Activated CD4-positive, alpha-beta T cell treated with anti-CD3 and anti-CD28 coated beads for 1 hour (primary cell): ENCODE data around the gene SLC35G3.
"Not testable (repeated sequence)": the region's sequence is repeated elsewhere in the genome, so short reads cannot be mapped to it uniquely, and the experiment has no call there.

Experiments
- DNase-seq: peaks from one replicate; pipeline ENCODE4 v3.0.0-alpha.2; 2020

The SLC35G3 gene

DNA sequence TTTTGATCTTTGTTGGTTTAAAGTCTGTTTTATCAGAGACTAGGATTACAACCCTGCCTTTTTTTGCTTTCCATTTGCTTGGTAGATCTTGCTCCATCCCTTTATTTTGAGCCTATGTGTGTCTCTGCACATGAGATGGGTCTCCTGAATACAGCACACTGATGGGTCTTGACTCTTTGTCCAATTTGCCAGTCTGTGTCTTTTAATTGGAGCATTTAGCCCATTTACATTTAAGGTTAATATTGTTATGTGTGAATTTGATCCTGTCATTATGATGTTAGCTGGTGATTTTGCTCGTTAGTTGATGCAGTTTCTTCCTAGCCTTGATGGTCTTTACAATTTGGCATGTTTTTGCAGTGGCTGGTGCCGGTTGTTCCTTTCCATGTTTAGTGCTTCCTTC lies 8.4 kb upstream of the SLC35G3 start:
- DNase-seq, result not testable (repeated sequence)

DNA sequence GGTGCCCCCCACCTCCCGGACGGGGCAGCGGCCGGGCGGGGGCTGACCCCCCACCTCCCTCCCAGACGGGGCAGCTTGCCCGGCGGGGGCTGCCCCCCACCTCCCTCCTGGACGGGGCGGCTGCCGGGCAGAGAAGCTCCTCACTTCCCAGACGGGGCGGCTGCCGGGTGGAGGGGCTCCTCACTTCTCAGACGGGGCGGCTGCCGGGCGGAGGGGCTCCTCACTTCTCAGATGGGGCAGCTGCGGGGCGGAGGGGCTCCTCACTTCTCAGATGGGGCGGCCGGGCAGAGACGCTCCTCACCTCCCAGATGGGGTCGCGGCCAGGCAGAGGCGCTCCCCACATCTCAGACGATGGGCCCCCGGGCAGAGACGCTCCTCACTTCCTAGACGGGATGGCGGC lies 869 bp upstream of the SLC35G3 start:
- not testable (repeated sequence) for DNase-seq

DNA sequence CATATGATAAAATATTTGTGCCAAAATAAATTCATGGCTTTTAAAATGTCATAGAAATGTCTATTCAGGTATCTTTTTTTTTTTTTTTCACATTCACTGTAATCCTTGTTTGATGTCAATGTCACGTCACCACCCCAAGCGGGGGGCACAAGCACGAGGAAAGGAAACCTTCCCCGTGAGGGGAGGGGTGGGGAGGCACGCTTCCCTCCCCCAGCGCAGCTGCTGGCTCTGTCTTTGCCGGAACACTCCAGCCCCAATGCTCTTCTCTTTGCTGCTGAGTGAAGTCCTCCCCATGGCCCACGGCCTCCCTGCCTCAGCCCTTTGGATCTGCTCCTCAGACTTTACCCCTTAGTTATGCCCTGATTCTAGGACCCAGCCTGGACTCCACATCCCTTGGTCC lies 1.5 kb downstream of the SLC35G3 start:
- DNase-seq, result no peak

DNA sequence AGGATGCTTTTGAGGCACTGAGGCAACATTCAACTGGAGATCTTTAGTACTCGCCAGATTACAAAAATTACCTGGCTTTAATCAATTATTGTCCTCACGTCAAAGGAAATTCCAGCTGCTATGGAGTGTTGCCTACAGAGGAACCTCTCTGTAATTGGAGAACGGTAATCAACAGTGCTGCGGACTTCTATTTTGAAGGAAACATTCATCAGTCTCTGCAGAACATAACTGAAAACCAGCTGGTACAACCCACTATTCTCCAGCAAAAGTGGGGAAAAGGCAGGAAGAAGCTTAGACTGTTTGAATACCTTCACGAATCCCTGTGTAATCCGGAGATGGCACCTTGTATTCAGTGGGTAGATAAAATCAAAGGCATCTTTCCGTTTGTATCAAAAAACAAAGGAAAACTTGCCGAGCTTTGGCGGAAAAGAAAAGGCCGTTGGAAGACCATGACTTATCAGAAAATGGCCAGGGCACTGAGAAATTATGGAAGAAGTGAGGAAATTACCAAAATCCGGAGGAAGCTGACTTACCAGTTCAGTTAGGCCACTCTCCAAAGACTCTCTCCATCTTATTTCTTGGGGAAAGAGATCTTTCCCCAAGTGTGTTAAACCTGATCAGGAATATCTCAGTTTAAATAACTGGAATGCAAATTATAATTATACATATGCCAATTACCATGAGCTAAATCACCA lies 3.0 kb downstream of the SLC35G3 start:
- DNase-seq, result no peak

DNA sequence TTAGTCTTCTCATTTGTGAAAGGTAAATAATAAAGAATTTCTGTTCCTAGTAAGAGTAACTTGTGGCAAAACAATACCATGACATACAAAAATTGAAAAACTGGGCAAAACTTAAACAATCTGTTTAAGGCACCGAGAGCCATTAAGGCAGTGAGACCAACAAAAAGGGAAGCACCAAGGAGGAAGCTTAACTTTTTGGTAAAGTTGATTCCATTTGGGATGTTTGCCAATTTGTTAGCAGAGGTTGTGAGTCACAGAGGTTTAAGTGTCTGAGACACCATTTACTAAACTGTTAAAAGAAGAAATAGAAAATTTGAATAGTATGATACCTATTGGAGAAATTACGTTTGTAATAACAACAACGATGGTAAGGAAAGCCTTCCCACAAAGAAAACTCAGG lies 4.9 kb downstream of the SLC35G3 start:
- no peak for DNase-seq

DNA sequence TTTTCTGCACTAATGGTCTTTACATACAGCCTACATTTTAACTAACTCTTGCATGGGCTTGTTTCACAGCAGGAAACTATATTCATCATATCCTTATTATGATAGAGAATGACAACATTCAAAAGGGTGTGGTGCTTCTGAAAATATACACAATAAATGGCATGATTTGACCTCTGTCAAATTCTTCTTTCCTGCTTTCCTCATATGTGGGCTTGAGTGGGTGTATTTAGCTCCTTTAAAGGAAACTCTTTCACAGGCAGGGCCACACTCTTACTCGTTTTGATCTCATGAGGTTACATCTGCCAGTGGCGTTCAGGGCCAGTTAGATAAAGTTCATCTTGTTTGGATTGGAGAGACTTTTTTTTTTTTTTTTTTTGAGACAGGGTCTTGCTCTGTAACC lies 6.1 kb downstream of the SLC35G3 start:
- no peak for DNase-seq

DNA sequence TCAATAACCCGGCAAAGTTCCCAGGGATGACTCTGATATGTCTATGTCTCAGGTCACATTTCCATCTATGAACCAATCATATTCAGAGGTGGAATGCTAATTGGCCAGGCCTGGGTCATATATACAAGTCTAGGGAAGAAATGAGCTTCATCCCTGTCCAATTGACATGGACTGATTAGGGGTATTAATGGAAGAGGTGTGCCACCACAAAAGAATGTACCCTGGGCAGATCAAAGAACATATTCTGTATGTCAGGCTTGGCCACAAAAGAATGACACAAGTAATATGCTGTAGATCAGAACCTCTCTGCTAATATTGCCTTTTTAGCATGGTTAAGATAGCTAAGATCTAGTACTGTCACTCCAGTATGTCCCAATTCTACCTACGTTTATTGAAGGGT lies 6.7 kb downstream of the SLC35G3 start:
- no peak for DNase-seq

DNA sequence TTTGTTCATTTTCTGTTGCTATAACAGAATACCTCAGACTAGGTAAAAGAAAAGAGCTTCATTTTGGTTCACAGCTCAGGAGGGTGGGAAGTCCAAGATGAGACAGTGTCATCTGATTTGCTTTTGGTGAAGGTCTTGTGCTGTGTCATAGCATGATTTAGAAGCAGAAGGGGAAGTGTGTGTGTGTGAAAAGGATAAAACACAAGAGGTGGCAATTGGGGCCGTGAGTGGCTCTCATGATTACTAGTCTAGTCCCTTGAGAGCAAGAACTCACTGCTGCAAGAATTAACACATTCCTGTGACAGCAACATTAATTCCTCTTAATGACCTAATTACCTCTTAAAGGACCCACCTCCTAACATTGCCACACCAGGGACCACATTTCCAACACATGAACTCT lies 8.3 kb downstream of the SLC35G3 start:
- DNase-seq, result no peak

DNA sequence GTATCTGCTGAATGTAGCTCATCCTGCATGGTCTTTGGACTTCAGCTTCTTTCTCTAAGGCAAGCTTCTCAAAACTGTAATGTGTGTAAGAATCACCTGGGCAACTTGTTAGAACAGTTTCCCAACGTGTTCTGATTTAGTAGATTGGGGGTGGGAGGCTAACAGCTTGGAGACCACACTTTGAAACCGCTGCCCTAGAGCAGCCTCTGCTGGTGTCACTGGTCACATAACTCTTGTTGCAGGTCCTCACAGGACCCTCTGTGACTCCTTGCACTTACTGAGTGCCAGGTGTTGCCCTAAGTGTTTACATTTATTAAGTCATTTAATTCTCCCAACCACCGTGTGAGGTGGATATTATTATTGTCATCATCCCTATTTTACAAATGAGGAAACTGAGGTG lies 9.9 kb downstream of the SLC35G3 start:
- no peak for DNase-seq

DNA sequence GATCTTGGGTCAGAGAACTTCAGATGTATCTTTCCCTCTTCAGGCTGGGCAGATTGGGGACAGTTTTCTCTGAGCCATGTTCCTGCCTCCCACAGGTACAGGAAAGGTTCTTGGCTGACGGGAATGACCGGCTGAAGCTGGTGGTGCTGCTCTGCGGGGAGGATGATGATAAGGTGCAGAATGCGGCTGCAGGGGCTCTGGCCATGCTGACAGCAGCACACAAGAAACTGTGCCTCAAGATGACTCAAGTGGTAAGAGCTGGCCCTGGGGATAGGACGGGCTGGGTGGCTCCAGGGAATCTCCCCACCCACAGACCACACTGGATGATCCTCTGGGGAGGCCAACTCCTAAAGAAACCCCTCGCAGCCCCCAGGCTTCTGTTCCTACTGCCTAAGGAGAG lies 10.9 kb downstream of the SLC35G3 start:
- DNase-seq, result no peak

DNA sequence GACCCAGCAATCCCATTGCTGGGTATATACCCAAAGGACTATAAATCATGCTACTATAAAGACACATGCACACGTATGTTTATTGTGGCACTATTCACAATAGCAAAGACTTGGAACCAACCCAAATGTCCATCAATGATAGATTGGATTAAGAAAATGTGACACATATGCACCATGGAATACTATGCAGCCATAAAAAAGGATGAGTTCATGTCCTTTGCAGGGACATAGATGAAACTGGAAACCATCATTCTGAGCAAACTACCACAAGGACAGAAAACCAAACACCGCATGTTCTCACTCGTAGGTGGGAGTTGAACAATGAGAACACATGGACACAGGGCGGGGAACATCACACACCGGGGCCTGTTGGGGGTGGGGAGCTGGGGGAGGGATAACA lies 14.8 kb downstream of the SLC35G3 start:
- DNase-seq, result not testable (repeated sequence)

DNA sequence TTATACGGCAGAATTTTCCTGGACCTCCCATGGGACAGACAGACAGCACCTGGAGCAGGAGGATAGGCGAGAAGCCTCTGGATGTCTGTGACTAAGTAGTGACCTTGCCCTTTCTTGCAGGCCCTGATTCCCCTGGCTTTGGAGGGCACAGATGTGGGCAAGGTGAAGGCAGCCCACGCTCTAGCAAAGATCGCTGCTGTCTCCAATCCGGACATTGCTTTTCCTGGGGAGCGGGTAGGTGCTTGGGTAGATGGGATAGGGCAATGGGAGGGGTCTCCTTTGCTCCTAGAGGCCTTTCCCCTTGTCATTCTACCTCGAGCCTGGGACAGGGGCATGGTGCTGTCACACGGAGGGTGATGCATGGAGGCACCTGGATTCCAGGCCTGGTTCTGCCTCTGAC lies 17.3 kb downstream of the SLC35G3 start:
- no peak for DNase-seq

DNA sequence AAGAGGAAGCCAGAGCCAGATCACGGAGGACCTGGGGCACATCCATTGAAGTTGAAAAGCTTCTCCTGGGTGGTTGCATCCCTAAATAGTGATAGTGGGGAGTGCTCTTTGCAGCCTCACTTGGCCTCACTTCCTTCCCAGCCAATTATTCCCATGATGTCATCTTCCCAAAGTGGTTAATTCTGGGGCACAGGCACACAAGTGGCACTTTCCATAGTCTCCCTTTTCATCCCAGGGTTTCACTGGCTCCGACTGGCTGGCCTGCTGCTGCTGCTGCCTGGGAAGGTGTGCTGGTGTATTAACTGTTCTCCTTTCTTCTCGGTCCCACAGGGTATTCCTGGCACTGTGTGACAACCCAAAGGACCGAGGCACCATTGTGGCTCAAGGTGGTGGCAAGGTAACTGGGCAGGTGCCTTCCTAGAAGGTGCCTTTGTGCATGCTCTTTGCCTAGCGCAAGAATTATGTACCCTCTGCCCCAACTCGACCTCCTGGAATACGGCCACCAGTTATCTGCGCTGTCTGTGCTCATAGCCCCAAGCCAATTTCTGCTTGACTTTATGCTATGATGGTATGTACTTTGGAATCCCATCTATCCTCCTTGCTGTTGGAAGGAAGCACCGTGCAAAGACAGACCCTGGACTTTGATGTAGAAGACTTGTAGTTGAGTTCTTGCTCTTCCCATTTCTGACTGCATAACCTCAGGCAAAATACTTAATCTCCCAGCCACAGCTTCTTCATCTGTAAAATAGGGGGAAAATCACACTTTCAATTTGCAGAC lies 18.4 kb downstream of the SLC35G3 start:
- no peak for DNase-seq

DNA sequence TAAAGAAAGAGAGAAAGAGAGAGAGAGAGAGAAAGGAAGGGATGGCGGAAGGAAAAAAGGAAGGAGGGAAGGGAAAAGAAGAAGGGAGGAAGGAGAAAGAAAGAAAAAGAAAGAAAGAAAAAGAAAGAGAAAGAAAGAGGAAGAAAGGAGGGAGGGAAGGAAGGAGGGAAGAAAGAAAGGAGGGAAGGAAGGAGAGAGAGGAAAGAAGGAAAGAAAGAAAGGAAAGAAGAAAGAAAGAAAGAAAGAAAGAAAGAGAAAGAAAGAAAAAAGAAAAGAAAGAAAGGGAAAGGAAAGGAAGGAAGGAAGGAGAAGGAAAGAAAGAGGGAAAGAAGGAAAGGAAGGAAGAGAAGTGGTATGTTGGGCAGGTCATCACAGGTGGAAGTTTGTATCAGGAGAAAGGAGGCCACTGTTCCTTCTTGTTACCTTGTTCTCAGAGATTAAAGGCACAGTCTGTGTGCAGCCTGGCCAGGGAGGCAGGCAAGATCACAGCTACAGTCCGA lies 19.3 kb downstream of the SLC35G3 start:
- DNase-seq, result no peak

DNA sequence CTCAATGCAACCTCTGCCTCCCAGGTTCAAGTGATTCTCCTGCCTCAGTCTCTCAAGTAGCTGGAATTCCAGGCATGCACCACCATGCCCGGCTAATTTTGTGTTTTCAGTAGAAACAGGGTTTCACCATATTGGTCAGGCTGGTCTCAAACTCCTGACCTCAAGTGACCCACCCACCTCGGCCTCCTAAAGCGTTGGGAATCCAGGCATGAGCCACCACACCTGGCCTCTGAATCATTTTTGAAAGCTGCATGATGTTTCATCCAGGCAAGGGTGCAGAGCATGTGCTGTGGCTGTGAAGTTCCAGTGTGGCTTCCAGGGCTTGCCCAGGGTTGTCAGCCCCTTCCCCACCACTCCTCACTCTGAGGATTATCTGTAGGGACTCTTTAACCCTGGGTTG lies 21.9 kb downstream of the SLC35G3 start:
- not testable (repeated sequence) for DNase-seq

DNA sequence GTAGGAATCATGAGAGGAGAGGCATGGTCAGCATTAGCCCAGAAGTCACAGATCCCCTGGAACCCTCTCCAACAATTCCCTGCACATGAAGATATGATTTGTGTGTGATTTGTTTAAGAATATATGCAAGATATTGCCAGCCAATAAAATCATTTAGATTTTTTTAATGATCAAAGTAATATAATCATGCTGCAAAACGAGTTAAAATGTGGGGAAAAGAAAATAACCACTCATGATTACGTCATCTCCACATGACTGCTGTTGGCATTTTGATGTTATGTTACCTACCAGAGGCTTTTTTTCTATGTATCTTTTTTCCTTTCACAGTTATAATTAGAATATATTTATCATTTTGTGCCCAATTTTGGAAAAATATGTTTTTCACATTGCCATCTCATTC lies 22.4 kb downstream of the SLC35G3 start:
- DNase-seq, result no peak

DNA sequence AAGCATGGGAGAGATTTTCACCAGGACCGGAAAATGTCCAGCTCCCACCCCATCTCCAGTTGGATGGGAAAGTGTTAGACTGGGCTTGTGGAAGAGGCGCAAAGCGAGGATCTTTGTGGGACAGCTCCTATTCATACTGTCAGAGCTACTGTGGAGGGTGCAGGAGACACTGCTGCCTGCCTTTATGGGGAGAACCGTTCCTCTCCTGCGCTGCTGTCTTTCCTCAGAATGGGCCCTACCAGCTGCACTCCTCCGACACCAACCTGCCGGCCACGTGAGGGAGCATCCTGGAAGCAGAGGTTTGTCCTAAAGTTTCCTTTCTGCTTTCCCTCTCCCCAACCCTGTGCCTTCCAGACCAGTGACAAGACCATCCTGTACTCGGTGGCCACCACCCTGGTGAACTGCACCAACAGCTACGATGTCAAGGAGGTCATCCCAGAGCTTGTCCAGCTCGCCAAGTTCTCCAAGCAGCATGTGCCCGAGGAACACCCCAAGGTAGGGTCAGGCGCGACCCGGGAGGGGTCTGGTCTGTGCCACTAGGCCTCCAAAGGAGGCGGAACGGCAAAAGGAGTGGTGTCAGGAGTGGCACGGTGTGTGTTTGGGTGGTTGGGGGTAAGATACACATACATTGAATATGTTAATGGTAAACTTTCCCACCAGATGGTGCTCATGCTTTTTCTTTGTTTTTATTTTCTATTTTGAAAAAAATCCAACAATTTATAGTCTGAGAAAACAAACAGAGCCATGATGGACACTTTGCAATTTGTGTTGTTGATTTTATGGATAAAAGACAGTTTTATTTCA lies 23.0 kb downstream of the SLC35G3 start:
- no peak for DNase-seq

DNA sequence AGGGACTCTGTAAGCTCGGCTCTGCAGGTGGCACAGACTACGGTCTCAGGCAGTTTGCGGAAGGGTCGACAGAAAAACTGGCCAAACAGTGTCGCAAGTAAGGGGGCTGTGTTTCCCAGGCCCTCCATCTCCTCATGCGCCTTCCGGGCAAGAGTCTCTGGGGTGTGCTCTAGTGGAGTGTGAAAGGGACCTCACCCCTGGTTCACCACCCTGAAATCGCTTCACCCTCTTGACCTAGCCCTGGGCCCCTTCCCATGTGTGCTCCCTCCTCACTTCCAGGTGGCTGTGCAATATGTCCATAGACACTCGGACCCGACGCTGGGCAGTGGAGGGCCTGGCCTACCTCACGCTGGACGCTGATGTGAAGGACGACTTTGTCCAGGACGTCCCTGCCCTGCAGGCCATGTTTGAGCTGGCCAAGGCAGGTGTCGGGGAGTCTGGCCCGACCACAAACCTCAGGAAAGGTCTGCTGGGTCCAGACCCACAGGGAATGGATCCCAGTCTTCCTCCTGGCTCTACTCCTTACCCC lies 24.3 kb downstream of the SLC35G3 start:
- no peak for DNase-seq

DNA sequence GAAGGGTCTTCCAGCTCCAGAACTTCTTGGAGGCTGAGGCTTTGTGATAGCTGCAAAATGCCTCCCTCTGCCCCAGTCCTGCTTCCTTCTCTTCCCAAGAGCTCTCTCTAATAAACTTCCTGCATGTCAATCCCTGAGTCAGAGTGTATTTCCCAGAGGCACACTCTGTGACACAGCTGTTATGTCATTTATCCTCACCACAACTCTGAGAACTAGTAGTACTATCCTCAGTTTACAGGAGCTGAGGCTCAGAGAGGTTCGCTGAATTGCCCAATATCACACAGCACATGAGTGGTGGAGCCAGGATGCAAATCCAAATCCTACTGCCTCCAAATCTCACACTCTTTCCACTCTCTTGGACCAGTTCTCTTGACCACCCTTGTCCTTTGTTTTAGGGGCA lies 26.5 kb downstream of the SLC35G3 start:
- no peak for DNase-seq

DNA sequence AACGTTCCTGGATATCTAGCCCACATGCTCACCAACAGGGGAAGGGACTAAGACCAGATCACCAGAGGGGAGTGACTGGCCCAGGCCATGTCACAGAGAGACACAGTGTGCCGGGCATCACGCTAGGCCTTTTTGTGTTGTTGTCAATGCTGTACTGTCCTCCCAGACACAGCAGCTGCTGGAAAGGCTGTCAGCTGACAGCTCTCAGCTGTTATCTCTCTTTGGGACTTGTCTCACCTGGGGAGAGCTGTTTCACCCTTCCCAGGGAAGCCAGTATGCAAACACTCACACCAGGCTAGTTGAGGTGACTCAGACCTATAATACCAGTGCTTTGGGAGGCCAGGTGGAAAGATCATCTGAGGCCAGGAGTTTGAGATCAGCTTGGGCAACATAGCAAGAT lies 27.1 kb downstream of the SLC35G3 start:
- no peak for DNase-seq

DNA sequence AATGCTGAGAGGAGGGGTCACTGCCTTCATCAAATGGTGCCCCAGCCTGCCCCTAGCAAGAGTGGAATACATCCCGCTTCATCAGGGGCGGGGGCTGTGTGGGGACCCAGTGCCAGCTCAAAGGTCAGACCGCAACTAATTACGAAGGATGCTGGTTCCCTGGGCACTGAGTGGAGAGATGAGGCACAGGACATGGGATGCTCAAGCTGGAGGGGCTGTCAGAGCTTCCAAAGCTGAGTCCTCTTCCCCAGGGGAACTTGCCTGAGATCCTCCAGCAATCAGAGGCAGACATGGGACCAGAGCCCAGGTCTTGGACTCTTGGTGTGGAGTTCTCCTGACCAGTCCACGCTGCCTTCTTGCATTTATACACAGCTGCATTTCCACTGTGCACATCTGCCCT lies 27.7 kb downstream of the SLC35G3 start:
- DNase-seq, result no peak

DNA sequence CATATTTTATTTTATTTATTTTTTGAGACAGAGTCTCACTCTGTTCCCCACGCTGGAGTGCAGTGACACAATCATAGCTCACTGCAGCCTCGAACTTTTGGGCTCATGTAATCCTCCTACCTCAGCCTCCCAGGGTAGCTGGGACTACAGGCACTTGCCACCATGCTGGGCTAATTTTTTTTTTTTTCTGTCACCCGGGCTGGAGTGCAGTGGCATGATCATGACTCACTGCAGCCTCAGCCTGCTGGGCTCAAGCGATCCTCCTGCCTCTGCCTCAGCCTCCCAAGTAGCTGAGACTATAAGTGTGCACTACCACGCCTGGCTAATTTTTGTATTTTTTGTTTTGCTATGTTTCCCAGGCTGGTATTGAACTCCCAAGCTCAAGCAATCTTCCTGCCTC lies 29.5 kb downstream of the SLC35G3 start:
- no peak for DNase-seq

DNA sequence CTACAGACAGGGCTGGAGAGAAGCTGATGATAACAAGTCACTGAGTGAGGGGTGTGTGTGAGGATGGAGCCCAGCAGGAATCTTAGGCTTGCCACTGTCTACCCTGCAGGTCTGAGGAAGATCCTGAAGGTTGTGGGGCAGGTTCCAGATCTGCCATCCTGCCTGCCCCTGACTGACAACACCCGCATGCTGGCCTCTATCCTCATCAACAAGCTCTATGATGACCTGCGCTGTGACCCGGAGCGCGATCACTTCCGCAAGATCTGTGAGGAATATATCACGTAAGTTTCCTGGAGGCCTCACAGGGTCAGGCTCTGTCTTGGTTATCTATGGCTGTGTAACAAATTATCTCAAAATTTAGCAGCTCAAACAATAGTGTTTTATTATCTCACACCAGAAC lies 30.3 kb downstream of the SLC35G3 start:
- no peak for DNase-seq
